ENCODE results near the gene KCNJ11. TPM values are rescaled to one million over a fixed set of nuclear protein-coding genes. Genes with fewer than 3 reads are reported as not detected.

Gene KCNJ11
- total and polyA plus RNA-seq, 9 donors: 0.31 to 0.92 (median 0.46) TPM; not detected in 2

DNA sequence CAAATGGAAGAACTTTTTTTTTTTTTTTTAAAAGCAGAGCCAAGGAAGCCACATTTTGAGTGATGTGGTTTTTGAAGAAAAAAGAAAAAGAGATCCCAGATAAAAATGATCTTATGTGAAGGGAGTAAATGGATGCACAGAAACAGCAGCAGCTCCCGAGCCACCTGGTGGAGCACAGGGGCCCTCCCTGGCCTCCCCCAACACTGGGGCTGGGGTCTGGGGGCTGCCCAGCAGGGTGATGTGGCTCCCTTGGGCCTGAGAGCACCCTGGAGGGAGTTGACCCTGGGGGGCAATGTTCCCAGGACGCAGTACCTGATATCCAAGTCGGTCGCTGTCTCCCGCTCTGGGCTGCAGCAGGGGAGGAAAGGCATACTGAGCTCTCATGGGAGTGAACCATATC, 26.5 kb upstream of the KCNJ11 start:
- H3K27ac ChIP-seq: no peak overlapping the region
- no peak overlapping the region for H3K4me3 ChIP-seq
- WGBS, 3 donors: 69 to 86% (median 81%) methylated on average over 5 of the region's 5 CpGs
- H3K36me3 ChIP-seq: no peaks in the 10 kb centered on the region
- no peaks in the 10 kb centered on the region for H3K27me3 ChIP-seq
- H3K4me1 ChIP-seq (ENCODE audit: insufficient read depth): no peaks in the 10 kb centered on the region
- TF ChIP-seq, protein P1, sequence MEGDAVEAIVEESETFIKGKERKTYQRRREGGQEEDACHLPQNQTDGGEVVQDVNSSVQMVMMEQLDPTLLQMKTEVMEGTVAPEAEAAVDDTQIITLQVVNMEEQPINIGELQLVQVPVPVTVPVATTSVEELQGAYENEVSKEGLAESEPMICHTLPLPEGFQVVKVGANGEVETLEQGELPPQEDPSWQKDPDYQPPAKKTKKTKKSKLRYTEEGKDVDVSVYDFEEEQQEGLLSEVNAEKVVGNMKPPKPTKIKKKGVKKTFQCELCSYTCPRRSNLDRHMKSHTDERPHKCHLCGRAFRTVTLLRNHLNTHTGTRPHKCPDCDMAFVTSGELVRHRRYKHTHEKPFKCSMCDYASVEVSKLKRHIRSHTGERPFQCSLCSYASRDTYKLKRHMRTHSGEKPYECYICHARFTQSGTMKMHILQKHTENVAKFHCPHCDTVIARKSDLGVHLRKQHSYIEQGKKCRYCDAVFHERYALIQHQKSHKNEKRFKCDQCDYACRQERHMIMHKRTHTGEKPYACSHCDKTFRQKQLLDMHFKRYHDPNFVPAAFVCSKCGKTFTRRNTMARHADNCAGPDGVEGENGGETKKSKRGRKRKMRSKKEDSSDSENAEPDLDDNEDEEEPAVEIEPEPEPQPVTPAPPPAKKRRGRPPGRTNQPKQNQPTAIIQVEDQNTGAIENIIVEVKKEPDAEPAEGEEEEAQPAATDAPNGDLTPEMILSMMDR (IDR thresholded peaks at IDR 0.05): no peak
- TF ChIP-seq EP300 (IDR thresholded peaks at IDR 0.05) (no peak), POLR2A (IDR thresholded peaks at IDR 0.05) (no peak)
- no peak for DNase-seq
- intact Hi-C loops (cut with DNase I): no loop called here
- no peaks in the 10 kb centered on the region for H3K9me3 ChIP-seq

DNA sequence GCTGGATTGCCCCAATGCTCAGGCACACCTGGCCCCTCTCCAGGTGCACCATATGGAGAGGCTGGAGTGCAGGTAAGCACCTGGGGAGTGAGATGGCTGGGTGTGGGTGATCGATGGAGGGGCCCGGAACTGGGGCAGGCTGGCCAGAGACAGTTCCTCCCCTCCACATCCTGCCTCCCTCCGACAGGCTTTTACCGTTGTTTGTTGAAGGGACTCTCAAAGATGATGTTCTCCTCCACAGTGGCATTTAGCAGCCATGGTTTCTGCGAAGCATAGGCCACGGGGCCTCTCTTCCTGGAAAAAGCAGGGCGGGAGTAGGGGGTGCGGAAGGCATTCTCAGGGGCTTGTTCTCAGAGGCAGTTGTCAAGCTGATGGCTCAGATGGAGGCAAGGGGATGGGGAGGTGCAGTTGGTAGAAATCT, 25.9 kb upstream of the KCNJ11 start:
- TF ChIP-seq EP300 (IDR thresholded peaks at IDR 0.05) (no peak), POLR2A (IDR thresholded peaks at IDR 0.05) (no peak)
- TF ChIP-seq, protein P1 (IDR thresholded peaks at IDR 0.05): no peak
- Histone ChIP-seq H3K36me3 (no peaks in the 10 kb centered on the region), H3K4me1 (ENCODE audit: insufficient read depth) (no peaks in the 10 kb centered on the region), H3K4me3 (no peak overlapping the region), H3K27ac (no peak overlapping the region), H3K27me3 (no peaks in the 10 kb centered on the region), H3K9me3 (no peaks in the 10 kb centered on the region)
- intact Hi-C loops (cut with DNase I): no loop called here
- 46 to 59% (median 48%) methylated on average over 8 of the region's 8 CpGs for WGBS, 3 donors
- no peak for DNase-seq

DNA sequence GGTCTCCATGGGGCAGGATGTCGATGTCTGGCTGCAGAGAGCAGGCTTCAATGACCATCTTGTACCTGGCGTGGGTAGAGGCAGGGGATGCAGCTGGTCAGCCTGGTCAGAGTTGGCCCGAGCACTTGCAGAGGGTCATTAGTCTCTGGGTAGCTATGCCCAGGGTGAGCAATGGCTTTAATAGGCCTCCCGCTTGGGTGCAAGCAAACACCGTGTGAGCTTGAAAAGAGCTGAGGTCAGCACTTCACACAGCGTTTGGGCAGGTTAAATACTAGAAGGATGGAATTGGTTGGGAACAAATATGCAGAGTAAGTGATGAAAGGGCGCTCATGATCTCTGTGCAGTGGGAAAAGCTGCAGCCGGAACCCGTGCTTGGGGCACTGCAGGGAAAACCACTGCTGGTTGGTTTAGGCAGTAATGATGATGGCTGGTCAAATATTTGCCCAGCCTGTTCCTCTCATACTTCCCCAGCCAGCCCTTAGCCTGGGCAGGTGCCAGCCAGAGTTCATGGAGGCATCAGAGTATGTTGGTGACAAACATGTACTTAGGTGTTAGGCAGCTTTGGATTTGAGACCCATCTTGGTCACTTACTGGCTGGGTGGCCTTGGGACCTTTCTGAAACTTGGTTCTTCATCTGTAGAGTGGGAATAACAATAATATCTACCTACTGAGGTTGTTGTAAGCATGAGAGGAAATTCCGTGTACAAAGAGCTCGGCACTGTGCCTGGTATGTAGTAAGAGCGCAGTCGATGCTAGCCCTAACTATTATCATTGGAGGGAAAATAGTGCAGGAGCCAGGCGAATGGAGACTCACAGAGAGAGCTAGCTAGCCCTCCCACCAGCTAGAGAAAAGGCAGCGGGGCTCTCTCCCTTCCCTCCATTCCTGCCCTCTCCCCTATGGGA, 25.2 kb upstream of the KCNJ11 start:
- TF ChIP-seq, protein P1 (IDR thresholded peaks at IDR 0.05): no peak
- Histone ChIP-seq H3K36me3 (no peaks in the 10 kb centered on the region), H3K4me1 (ENCODE audit: insufficient read depth) (no peaks in the 10 kb centered on the region), H3K9me3 (no peaks in the 10 kb centered on the region), H3K27me3 (no peaks in the 10 kb centered on the region), H3K4me3 (no peak overlapping the region), H3K27ac (no peak overlapping the region)
- no peak for DNase-seq
- 74 to 78% (median 75%) methylated on average over 15 of the region's 15 CpGs for WGBS, 3 donors
- intact Hi-C loops (cut with DNase I): no loop called here

GRCh38 chr11:17412488-17413180, 24.2 kb upstream of the KCNJ11 start:
- H3K4me3 ChIP-seq: no peak overlapping the region
- no peak for DNase-seq
- 70 to 73% (median 71%) methylated on average over 9 of the region's 9 CpGs for WGBS, 3 donors
- H3K9me3 ChIP-seq: no peaks in the 10 kb centered on the region
- H3K27me3 ChIP-seq: no peaks in the 10 kb centered on the region
- H3K4me1 ChIP-seq (ENCODE audit: insufficient read depth): no peaks in the 10 kb centered on the region
- no peak overlapping the region for H3K27ac ChIP-seq
- TF ChIP-seq EP300 (IDR thresholded peaks at IDR 0.05): no peak
- TF ChIP-seq, protein P1 (IDR thresholded peaks at IDR 0.05): no peak
- TF ChIP-seq POLR2A (IDR thresholded peaks at IDR 0.05): no peak
- intact Hi-C loops (cut with DNase I): no loop called here
- H3K36me3 ChIP-seq: no peaks in the 10 kb centered on the region

Data from ovary (tissue), 9 donors.